SK-N-SH (cell line): ENCODE results near the gene RUVBL2. TPM values are rescaled to one million over a fixed set of nuclear protein-coding genes. Genes with fewer than 3 reads are reported as not detected.

Experiments
- CTCF ChIA-PET: fragments of 300-600, 350-600 bp; formaldehyde crosslinking; extraction: SDS; loops from one replicate; lab custom pipeline; 2021; lab: Yijun Ruan, JAX
- POLR2A ChIA-PET: fragments of 350-600 bp; sonication (Branson Sonifier 250); formaldehyde crosslinking; extraction: SDS; loops from one replicate; lab custom pipeline; 2020; ENCODE audit warnings: antibody characterized with exemption, inconsistent platforms; lab: Yijun Ruan, JAX
- DNase-seq: peaks from one replicate; pipeline ENCODE4 v3.0.0; 2012
- H2AFZ ChIP-seq: fragments of 200-600 bp; sonication (generic); 2 replicates; pipeline ENCODE4 v1.8.1; 2016; ENCODE audit warnings: antibody characterized with exemption, mild to moderate bottlenecking, low read depth
- H3F3A ChIP-seq: fragments of 200-600 bp; sonication (generic); replicated peaks from 2 replicates; pipeline ENCODE3; 2016; ENCODE audit warnings: antibody characterized with exemption, mild to moderate bottlenecking; ENCODE audit not compliant: insufficient read depth
- H3K27ac ChIP-seq, 2 experiments: fragments of 200-500 bp in 1 of 2; fragments of 200-600 bp in 1 of 2; sonication (Bioruptor generic) in 1 of 2; sonication (generic), shearing (Covaris generic) in 1 of 2; 2 replicates each; pipeline versions ENCODE4 v1.5.1 to v1.6.1; 2014 to 2016; ENCODE audit warnings: low read depth in 2 of 2, inconsistent platforms in 1 of 2, low read length in 1 of 2, mild to moderate bottlenecking in 1 of 2, mixed read lengths in 1 of 2
- H3K27me3 ChIP-seq: fragments of 200-600 bp; sonication (generic), shearing (Covaris generic); 2 replicates; pipeline ENCODE4 v1.6.1; 2016; ENCODE audit warnings: mixed run types; ENCODE audit not compliant: insufficient read depth
- H3K36me3 ChIP-seq, 2 experiments: fragments of 200-500 bp in 1 of 2; fragments of 200-600 bp in 1 of 2; sonication (Bioruptor generic) in 1 of 2; sonication (generic) in 1 of 2; replicated peaks in 1 of 2; 2 replicates each; pipeline versions ENCODE3 to v1.5.1; 2014 to 2016; ENCODE audit warnings: low read length in 1 of 2, mild to moderate bottlenecking in 1 of 2; ENCODE audit not compliant: insufficient read depth in 2 of 2, control insufficient read depth in 1 of 2
- H3K4me1 ChIP-seq, 2 experiments: fragments of 200-500 bp in 1 of 2; fragments of 200-600 bp in 1 of 2; sonication (Bioruptor generic) in 1 of 2; sonication (generic), shearing (Covaris generic) in 1 of 2; 2 replicates each; pipeline versions ENCODE4 v1.5.1 to v1.6.1; 2014 to 2016; ENCODE audit warnings: low read depth in 1 of 2, low read length in 1 of 2, mixed run types in 1 of 2; ENCODE audit not compliant: insufficient read depth in 2 of 2, control insufficient read depth in 1 of 2
- H3K4me2 ChIP-seq: fragments of 200-600 bp; sonication (generic), shearing (Covaris generic); 2 replicates; pipeline ENCODE4 v1.6.1; 2017; ENCODE audit warnings: mixed run types
- H3K4me3 ChIP-seq, 2 experiments: fragments of 200-500 bp in 1 of 2; fragments of 200-600 bp in 1 of 2; sonication (Bioruptor generic) in 1 of 2; sonication (generic), shearing (Covaris generic) in 1 of 2; 2 replicates each; pipeline versions ENCODE4 v1.5.1 to v1.8.1; 2014 to 2016; ENCODE audit warnings: low read depth in 2 of 2, inconsistent platforms in 1 of 2, low read length in 1 of 2, mild to moderate bottlenecking in 1 of 2, mixed read lengths in 1 of 2, moderate library complexity in 1 of 2
- H3K79me2 ChIP-seq: fragments of 200-600 bp; sonication (generic); 2 replicates; pipeline ENCODE4 v1.8.1; 2017; ENCODE audit warnings: mild to moderate bottlenecking; ENCODE audit not compliant: insufficient read depth
- H3K9ac ChIP-seq: fragments of 200-600 bp; sonication (generic); 2 replicates; pipeline ENCODE4 v1.6.1; 2017; ENCODE audit warnings: mixed run types
- H3K9me2 ChIP-seq: fragments of 200-600 bp; sonication (generic); 2 replicates; pipeline ENCODE4 v1.6.1; 2017; ENCODE audit warnings: mixed run types
- H3K9me3 ChIP-seq: fragments of 200-600 bp; sonication (generic); 2 replicates; pipeline ENCODE4 v1.6.1; 2017; ENCODE audit warnings: mixed run types, mild to moderate bottlenecking, moderate library complexity
- H4K20me1 ChIP-seq: fragments of 200-600 bp; sonication (generic); 2 replicates; pipeline ENCODE4 v1.6.1; 2017; ENCODE audit warnings: mild to moderate bottlenecking, mixed run types; ENCODE audit not compliant: insufficient read depth
- FOXJ3 ChIP-seq: sonication (generic); formaldehyde crosslinking; IDR thresholded peaks from 2 replicates; pipeline ENCODE4 v1.5.1; 2020; ENCODE audit warnings: mild to moderate bottlenecking, missing genetic modification reagents
- MEF2A ChIP-seq: IDR thresholded peaks from 2 replicates; pipeline ENCODE4 v1.4.0; 2012; ENCODE audit warnings: low read depth, borderline replicate concordance
- POLR2AphosphoS5 ChIP-seq: IDR thresholded peaks from 2 replicates; pipeline ENCODE4 v1.6.1; 2012; ENCODE audit warnings: low read depth, low read length
- SMC3 ChIP-seq: IDR thresholded peaks from 2 replicates; pipeline ENCODE4 v1.6.1; 2012; ENCODE audit warnings: low read depth, low read length, improper control_type of control experiment
- USF1 ChIP-seq: IDR thresholded peaks from 2 replicates; pipeline ENCODE4 v1.4.0; 2012; ENCODE audit warnings: low read depth, borderline replicate concordance
- YY1 ChIP-seq: IDR thresholded peaks from 2 replicates; pipeline ENCODE4 v1.4.0; 2012; ENCODE audit warnings: low read depth, mild to moderate bottlenecking
- whole genome bisulfite sequencing: methylation state at CpG from one replicate; pipeline ENCODE4 v1.1.6; 2017; ENCODE audit warnings: low lambda C conversion rate; 5-methylcytosine and 5-hydroxymethylcytosine counted together
- polyA plus RNA-seq, 3 experiments: library from polyadenylated mRNA; depleted of rRNA; stranded (reverse); fragments of >200 nt; gene quantifications; 2 replicates each; pipeline ENCODE4 v1.2.3, GENCODE V29; 2012
- TF ChIP-seq, protein P1 (sequence below): fragments of 150-350 bp; IDR thresholded peaks from 2 replicates; pipeline ENCODE4 v1.6.1; 2016; ENCODE audit warnings: mild to moderate bottlenecking, low read depth, low read length
- TF ChIP-seq, protein P2 (sequence below): IDR thresholded peaks from 2 replicates; pipeline ENCODE4 v1.6.1; 2012; ENCODE audit warnings: mild to moderate bottlenecking, low read depth, low read length, moderate library complexity

RUVBL2 gene
- polyA plus RNA-seq, 1 of the 3 experiments (the other 2 are of a cell fraction), result 459 TPM

- no peak overlapping the region for H3K27ac ChIP-seq
- peaks cover 5% of the 10 kb centered on the region for H3K79me2 ChIP-seq
These were observed 43.5 kb upstream of the RUVBL2 start for GRCh38 chr19:48950159-48950558.

More at GRCh38 chr19:48950159-48950558, 43.5 kb upstream of the RUVBL2 start:
- H3F3A ChIP-seq, result no peaks in the 10 kb centered on the region
- H3K9me2 ChIP-seq, result no peaks in the 10 kb centered on the region
- H2AFZ ChIP-seq, result no peak overlapping the region
- 90% methylated on average over 3 of the region's 3 CpGs for WGBS
- H3K9me3 ChIP-seq, result no peaks in the 10 kb centered on the region
- H3K36me3 ChIP-seq, result no peaks in the 10 kb centered on the region
- H4K20me1 ChIP-seq, result no peaks in the 10 kb centered on the region
- no peaks in the 10 kb centered on the region for H3K27me3 ChIP-seq
- POLR2A ChIA-PET, result no interaction called here
- H3K9ac ChIP-seq, result no peak overlapping the region
- DNase-seq, result no peak
- no peak for TF ChIP-seq SMC3
- TF ChIP-seq, protein P1, sequence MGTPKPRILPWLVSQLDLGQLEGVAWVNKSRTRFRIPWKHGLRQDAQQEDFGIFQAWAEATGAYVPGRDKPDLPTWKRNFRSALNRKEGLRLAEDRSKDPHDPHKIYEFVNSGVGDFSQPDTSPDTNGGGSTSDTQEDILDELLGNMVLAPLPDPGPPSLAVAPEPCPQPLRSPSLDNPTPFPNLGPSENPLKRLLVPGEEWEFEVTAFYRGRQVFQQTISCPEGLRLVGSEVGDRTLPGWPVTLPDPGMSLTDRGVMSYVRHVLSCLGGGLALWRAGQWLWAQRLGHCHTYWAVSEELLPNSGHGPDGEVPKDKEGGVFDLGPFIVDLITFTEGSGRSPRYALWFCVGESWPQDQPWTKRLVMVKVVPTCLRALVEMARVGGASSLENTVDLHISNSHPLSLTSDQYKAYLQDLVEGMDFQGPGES, result no peak
- no peak for TF ChIP-seq FOXJ3 (CRISPR knock-in tag)
- no peak for TF ChIP-seq MEF2A
- TF ChIP-seq, protein P2, sequence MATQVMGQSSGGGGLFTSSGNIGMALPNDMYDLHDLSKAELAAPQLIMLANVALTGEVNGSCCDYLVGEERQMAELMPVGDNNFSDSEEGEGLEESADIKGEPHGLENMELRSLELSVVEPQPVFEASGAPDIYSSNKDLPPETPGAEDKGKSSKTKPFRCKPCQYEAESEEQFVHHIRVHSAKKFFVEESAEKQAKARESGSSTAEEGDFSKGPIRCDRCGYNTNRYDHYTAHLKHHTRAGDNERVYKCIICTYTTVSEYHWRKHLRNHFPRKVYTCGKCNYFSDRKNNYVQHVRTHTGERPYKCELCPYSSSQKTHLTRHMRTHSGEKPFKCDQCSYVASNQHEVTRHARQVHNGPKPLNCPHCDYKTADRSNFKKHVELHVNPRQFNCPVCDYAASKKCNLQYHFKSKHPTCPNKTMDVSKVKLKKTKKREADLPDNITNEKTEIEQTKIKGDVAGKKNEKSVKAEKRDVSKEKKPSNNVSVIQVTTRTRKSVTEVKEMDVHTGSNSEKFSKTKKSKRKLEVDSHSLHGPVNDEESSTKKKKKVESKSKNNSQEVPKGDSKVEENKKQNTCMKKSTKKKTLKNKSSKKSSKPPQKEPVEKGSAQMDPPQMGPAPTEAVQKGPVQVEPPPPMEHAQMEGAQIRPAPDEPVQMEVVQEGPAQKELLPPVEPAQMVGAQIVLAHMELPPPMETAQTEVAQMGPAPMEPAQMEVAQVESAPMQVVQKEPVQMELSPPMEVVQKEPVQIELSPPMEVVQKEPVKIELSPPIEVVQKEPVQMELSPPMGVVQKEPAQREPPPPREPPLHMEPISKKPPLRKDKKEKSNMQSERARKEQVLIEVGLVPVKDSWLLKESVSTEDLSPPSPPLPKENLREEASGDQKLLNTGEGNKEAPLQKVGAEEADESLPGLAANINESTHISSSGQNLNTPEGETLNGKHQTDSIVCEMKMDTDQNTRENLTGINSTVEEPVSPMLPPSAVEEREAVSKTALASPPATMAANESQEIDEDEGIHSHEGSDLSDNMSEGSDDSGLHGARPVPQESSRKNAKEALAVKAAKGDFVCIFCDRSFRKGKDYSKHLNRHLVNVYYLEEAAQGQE, result no peak
- TF ChIP-seq YY1, result no peak
- no peak for TF ChIP-seq USF1
- TF ChIP-seq POLR2AphosphoS5, result no peak
- TF ChIP-seq, all 33 proteins: peak for 0
- no peak overlapping the region for H3K4me2 ChIP-seq
- no peak overlapping the region for H3K4me3 ChIP-seq
- CTCF ChIA-PET, result interaction anchor here (2.9 kb wide), 1 partner anchor 21 kb away, joined by 7 read pairs; no protein-coding TSS in a partner anchor
- H3K4me1 ChIP-seq, result no peaks in the 10 kb centered on the region
